HG02588 (cell line): ENCODE data around the gene CHRNA9.
"Not testable (repeated sequence)": the region's sequence is repeated elsewhere in the genome, so short reads cannot be mapped to it uniquely, and the experiment has no call there.

ENCODE experiments used
- ATAC-seq: cut with Tn5 transposase; IDR thresholded peaks from one replicate; pipeline ENCODE4 v1.9.1; 2021; ENCODE audit warnings: mild to moderate bottlenecking, moderate library complexity; ENCODE audit not compliant: unreplicated experiment

CHRNA9 gene

GRCh38 chr4:40377512-40378365 lies 42.6 kb downstream of the CHRNA9 start:
- ATAC-seq: no peak

- ATAC-seq: no peak
Observed at GRCh38 chr4:40378619-40379018, 43.5 kb downstream of the CHRNA9 start.

GRCh38 chr4:40379248-40379647 lies 44.1 kb downstream of the CHRNA9 start:
- no peak for ATAC-seq

DNA sequence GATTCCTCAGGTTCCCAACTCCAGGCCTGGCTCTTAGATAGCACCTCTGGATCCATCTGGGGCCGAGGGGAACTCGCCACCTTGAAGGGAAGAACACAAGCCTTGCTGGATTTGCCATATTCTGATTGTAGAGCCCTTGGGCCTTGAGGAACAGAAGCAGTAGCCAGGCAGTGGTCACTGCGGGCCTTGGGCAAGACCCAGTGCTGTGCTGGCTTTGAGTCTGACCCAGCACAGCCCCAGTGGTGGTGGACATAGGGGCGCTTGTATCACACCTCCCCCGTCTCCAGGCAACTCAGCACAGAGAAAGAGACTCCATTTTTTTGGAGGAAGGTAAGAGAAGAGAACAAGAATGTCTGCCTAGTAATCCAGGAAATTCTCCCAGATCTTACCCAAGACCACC lies 45.5 kb downstream of the CHRNA9 start:
- ATAC-seq: no peak

DNA sequence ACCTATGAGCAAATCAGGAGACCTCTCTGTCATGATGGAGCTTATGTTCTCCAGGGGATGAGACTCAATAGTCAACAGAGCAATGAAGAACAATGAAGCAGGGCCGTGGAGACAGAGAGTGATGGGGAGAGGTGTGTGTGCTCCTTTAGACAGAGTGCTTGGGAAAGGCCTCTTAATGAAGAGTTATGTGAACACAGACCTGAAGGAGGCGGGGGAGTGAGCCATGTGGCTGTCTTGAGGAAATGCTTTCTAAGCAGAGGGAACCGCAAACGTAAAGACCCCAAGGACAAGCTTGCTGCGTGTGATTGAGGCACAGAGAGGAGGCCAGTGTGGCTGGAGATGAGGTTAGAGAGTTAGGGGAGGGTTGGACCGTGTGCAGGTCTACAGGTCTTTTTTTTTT lies 53.1 kb downstream of the CHRNA9 start:
- ATAC-seq: no peak

DNA sequence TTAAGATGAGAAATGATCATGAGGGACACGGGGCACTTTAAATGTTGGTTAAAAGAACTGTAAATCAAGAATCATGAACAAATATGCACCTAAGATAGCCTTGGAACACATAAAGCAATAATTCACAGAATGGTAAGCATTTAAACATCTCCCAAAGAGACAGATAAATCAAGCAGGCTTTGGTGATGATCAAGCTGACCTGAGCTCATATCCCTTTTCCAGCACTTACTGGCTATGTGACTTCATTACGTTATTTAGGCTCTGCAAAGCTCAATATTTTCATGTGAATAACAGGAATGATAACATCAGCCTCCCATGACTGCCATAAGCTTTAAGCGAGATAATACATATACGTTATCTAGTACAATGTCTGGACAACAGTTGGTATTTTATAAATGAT lies 54.9 kb downstream of the CHRNA9 start:
- no peak for ATAC-seq

DNA sequence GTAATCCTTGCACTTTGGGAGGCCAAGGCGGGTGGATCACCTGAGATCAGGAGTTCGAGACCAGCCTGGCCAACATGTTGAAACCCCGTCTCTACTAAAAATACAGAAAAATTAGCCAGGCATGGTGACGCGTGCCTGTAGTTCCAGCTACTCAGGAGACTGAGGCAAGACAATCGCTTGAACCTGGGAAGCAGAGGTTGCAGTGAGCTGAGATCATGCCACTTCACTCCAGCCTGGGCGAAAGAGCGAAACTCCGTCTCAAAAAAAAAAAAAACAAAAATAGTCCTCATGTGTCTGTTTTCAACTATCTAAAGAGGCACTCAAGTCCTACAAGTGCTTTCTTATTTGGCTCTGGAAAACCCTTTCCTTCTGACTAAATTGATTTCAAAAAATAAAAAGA lies 57.1 kb downstream of the CHRNA9 start:
- not testable (repeated sequence) for ATAC-seq

- ATAC-seq: no peak
Observed at GRCh38 chr4:40394236-40394635, 59.1 kb downstream of the CHRNA9 start.

DNA sequence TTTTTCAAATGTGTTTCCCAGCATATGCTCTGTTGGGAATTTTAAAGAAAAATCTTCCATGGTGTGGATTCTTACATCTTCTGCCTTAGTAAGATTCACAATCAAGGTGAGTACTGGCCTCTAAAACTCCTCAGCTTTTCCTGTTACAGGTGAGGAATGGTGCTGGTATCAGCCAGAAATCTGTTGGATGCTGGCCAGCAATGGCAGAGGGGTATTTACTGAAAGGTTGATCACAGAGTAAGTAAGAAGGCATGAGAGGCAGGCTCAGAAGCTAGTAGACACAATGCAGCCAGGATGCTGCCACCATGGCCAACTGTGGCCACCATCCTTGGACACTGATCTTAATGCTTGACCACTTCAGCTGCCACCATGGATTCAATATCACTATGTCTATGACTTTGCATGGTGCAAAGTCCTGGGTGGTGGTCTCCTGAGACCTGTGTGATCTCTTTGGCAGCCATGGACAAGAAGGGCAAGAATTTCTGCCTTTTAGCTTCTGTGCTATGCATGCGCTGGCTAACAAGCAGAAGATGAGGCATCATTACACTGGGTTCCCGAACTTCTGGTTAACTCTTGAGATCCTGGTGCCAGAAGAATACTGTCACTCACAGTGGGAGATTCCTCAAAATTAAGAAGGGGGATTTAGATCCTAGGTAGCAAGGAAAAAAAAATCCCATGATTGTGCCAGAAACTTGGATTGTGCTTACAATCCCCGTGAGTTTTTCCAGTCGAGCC lies 60.2 kb downstream of the CHRNA9 start:
- no peak for ATAC-seq

GRCh38 chr4:40395908-40396793 lies 61.0 kb downstream of the CHRNA9 start:
- ATAC-seq: no peak

- ATAC-seq: no peak
Observed at GRCh38 chr4:40399578-40399977, 64.4 kb downstream of the CHRNA9 start.

DNA sequence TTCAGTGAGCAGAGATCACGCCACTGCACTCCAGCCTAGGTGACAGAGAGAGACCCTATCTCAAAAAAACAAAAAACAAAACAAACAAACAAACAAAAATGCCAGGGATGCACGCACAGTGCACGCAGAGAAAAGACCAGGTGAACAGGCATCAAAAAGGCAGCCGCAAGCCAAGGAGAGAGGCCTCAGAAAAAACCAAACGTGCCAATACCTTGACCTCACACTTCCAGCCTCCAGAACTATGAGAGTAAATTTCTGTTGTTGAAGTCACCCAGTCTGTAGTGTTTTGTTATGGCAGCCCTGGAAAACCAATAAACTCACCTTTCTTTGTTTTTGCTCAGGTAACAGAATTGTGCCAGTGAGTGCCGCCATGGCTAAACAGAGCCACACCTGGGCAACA lies 66.0 kb downstream of the CHRNA9 start:
- ATAC-seq: no peak

DNA sequence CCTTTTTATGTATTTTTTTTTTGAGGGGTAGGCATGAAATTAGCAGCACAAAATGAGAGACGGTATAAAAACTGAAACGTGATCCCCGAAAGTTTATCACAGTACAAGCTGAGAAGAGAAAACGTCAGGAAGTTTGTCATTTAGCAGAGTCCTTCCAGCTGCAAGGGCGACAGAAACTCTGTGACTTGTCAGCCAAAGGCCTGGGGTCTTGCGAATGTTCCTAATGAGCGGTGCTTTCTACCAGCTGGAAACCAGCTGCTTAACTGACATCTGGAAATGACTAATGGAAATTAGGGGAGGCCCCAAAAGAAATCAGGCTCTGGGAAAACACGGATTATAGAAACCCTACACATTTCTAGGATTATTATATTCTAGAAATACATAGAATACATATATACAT lies 66.5 kb downstream of the CHRNA9 start:
- ATAC-seq: no peak

DNA sequence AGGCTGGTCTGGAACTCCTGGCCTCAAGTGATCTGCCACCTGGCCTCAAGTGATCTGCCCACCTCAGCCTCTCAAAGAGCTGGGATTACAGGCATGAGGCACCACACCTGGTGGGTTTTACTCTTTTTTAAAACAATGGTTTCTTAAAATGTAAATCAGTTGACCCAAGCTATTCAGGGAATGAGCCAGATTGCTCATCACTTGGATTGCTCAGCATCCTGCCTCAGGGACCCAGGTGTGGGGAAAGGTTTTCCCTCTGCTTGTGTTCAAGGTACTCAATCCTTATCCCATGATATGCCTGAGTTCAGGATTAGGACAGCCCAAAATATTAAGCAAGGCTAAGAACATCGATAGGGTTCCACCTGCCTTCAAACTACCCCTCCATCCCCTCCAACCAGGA lies 67.4 kb downstream of the CHRNA9 start:
- ATAC-seq: no peak

GRCh38 chr4:40403081-40403480 lies 67.9 kb downstream of the CHRNA9 start:
- no peak for ATAC-seq
